ENCODE data around the gene CEP89. TPM values are rescaled to one million over a fixed set of nuclear protein-coding genes. Genes with fewer than 3 reads are reported as not detected.

Gene CEP89
- total and polyA plus RNA-seq, 2 donors = 6.8 to 12.5 TPM

DNA sequence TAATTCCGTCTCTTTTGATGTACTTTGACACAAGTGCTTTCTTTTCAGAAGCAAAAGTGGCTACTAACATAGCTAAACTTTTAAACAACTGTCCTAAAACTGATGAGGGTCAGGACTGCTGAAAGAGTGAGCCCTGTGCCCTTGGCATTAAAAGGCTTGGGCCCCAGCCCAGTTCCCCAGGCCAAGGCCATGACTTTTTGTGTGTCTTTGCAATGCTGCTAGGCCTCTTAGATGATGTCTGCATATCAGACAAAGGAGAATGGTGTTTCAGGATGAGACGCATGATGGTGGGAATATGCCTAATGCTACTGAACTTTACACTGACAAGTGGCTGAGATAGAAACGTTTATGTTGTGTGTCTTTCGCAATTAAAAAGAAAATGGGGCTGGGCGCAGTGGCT is 140.1 kb downstream of the CEP89 start:
- 94% methylated on average over 5 of the region's 5 CpGs for WGBS
- no peak overlapping the region for H3K4me3 ChIP-seq (ENCODE audit: low read length in 2 of 2)
- H3K9me3 ChIP-seq (ENCODE audit: control insufficient read depth in 2 of 2, insufficient read depth in 1 of 2, low read length in 1 of 2) = no peaks in the 10 kb centered on the region
- H3K27me3 ChIP-seq (ENCODE audit: control insufficient read depth in 2 of 2, insufficient read depth in 1 of 2, low read length in 1 of 2) = no peaks in the 10 kb centered on the region
- peaks cover 0 to 2% of the 10 kb centered on the region in 2 donors for H3K4me1 ChIP-seq (ENCODE audit: control insufficient read depth in 2 of 2, insufficient read depth in 2 of 2, low read length in 2 of 2)
- no peak overlapping the region for H3K27ac ChIP-seq (ENCODE audit: low read depth in 1 of 2, low read length in 1 of 2)
- H3K36me3 ChIP-seq (ENCODE audit: control insufficient read depth in 2 of 2, insufficient read depth in 2 of 2, low read length in 1 of 2) = no peaks in the 10 kb centered on the region
- no peak for DNase-seq (ENCODE audit: low read depth in 6 of 9, low spot score in 9 of 9)

DNA sequence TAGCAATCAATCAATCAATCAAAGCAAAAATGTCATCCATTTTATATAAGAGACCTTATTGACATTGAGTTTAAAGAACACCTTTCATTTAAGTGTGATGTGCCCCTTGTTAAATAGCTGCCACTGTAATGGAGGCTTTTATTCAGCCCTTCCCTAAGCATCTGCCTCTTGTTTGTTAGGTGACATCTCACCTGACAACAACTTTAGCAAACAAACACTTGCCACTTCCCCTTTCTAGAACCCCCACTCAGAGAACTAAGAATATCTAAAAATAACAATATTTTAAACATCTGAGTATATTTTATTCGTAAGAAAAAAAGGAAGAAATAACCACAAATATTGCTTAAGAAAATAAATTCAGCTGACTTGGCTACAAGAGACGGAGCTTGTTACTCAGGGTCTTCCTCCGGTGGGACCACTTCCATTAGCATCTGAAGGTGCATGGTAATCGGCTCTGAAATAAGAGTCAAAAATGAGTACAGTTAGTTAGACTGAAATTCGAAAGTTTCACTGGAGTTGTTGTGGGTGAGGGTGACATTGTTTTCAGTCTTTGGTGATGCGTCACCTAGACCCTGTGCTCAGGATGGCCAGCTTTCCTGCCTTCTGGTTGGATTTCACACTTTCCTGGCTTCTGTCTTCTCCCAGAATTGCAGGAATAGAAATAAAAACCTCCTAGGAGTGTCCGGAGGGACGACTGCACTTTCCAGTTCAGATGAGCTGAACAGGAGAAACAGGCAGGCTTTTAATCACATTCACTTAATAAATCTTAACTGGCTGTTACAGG is 141.3 kb downstream of the CEP89 start:
- H3K27me3 ChIP-seq (ENCODE audit: control insufficient read depth in 2 of 2, insufficient read depth in 1 of 2, low read length in 1 of 2) = no peaks in the 10 kb centered on the region
- H3K9me3 ChIP-seq (ENCODE audit: control insufficient read depth in 2 of 2, insufficient read depth in 1 of 2, low read length in 1 of 2) = no peaks in the 10 kb centered on the region
- no peaks in the 10 kb centered on the region for H3K36me3 ChIP-seq (ENCODE audit: control insufficient read depth in 2 of 2, insufficient read depth in 2 of 2, low read length in 1 of 2)
- peaks cover 0 to 2% of the 10 kb centered on the region in 2 donors for H3K4me1 ChIP-seq (ENCODE audit: control insufficient read depth in 2 of 2, insufficient read depth in 2 of 2, low read length in 2 of 2)
- no peak overlapping the region for H3K4me3 ChIP-seq (ENCODE audit: low read length in 2 of 2)
- H3K27ac ChIP-seq (ENCODE audit: low read depth in 1 of 2, low read length in 1 of 2) = no peak overlapping the region
- no peak for DNase-seq (ENCODE audit: low read depth in 6 of 9, low spot score in 9 of 9)
- 89% methylated on average over 8 of the region's 8 CpGs for WGBS

DNA sequence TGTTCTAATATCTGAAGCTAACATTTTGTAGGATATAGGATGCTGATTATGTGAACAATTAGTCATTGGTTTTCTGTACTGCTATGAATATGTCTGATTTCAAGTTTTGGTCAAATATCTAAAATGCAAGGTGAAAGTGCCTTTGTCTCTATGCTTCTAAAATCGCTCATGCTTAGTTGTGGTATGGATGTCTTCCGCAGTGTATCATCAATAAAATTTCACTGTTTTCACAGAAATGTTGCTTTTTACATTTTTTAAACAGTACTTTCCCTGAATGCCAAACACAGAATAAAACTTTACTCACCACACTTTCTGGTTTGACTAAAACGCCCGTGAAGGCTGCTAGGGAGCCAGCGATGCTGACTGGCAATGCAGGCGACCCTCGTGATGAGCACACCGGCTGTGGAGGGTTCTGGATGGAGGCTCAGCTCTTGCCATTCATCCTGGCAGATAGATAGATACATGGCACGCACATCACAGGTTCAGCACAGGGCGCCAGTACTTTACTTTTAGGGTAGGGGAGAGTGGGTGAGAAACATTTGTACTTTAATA is 142.3 kb downstream of the CEP89 start:
- no peak overlapping the region for H3K27ac ChIP-seq (ENCODE audit: low read depth in 1 of 2, low read length in 1 of 2)
- H3K9me3 ChIP-seq (ENCODE audit: control insufficient read depth in 2 of 2, insufficient read depth in 1 of 2, low read length in 1 of 2) = no peaks in the 10 kb centered on the region
- no peak for DNase-seq (ENCODE audit: low read depth in 6 of 9, low spot score in 9 of 9)
- no peaks in the 10 kb centered on the region for H3K36me3 ChIP-seq (ENCODE audit: control insufficient read depth in 2 of 2, insufficient read depth in 2 of 2, low read length in 1 of 2)
- H3K4me3 ChIP-seq (ENCODE audit: low read length in 2 of 2) = no peak overlapping the region
- peaks cover 0 to 8% of the 10 kb centered on the region in 2 donors for H3K27me3 ChIP-seq (ENCODE audit: control insufficient read depth in 2 of 2, insufficient read depth in 1 of 2, low read length in 1 of 2)
- WGBS = 94% methylated on average over 10 of the region's 10 CpGs
- peaks cover 0 to 11% of the 10 kb centered on the region in 2 donors for H3K4me1 ChIP-seq (ENCODE audit: control insufficient read depth in 2 of 2, insufficient read depth in 2 of 2, low read length in 2 of 2)

DNA sequence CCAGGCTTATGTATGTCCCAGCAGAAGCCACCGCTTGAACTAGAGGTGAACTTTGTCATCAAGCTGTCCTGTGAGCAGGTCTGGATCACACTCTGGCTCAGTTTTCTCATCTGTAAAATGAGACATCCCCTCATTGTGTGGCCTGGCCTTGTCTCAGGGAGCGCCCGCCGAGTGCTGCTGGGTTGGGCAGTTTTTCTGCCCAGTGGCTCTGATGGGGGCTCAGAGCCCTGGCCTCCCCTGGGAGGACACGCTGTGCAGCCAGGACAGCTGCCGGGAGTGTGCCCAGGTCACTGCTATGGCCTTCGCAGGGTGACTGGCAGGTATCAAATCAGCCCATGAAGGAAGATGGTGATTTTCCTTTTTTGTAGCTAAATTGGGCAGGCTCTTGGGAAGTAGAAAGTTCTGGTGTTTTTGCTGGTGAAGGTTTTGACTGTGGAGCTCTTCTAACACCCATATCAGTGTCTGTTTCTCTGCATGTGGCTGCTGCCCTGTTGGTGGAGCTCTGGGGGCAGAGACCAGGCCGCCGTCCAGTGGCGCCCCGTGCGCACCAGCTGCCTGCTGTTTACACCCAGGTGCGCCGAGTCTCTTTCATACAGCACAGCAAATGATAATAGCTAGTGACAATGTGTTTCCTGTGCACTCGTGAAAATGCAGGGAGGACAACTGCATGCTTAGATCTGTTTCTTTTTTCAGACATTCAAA is 143.0 kb downstream of the CEP89 start:
- H3K4me1 ChIP-seq (ENCODE audit: control insufficient read depth in 2 of 2, insufficient read depth in 2 of 2, low read length in 2 of 2) = peaks cover 2 to 17% of the 10 kb centered on the region in 2 donors
- H3K36me3 ChIP-seq (ENCODE audit: control insufficient read depth in 2 of 2, insufficient read depth in 2 of 2, low read length in 1 of 2) = no peaks in the 10 kb centered on the region
- no peak overlapping the region for H3K27ac ChIP-seq (ENCODE audit: low read depth in 1 of 2, low read length in 1 of 2)
- no peaks in the 10 kb centered on the region for H3K9me3 ChIP-seq (ENCODE audit: control insufficient read depth in 2 of 2, insufficient read depth in 1 of 2, low read length in 1 of 2)
- WGBS = 91% methylated on average over 15 of the region's 15 CpGs
- peaks cover under 1 to 14% of the 10 kb centered on the region in 2 donors for H3K27me3 ChIP-seq (ENCODE audit: control insufficient read depth in 2 of 2, insufficient read depth in 1 of 2, low read length in 1 of 2)
- H3K4me3 ChIP-seq (ENCODE audit: low read length in 2 of 2) = no peak overlapping the region
- no peak for DNase-seq (ENCODE audit: low read depth in 6 of 9, low spot score in 9 of 9)

DNA sequence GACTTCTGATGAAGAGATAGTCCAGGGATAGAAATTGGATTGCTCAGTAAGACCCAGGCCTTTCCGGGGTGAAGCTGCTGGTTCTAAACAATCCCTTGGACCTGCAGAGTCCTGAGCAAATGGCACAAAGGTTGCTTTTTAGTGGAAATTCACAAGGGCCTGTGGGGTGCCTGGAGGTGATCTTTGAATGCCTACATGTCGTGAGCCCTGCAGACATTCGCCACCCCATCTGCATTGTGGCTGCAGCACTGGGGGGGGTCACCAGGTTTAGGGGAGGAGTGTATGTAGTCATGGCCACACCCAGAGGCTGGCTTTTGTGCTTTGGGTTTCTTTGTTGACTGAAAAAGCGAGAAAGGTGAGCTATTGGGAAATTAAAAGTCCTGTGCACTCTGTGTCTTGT is 143.6 kb downstream of the CEP89 start:
- H3K27ac ChIP-seq (ENCODE audit: low read depth in 1 of 2, low read length in 1 of 2) = no peak overlapping the region
- H3K36me3 ChIP-seq (ENCODE audit: control insufficient read depth in 2 of 2, insufficient read depth in 2 of 2, low read length in 1 of 2) = no peaks in the 10 kb centered on the region
- no peak overlapping the region for H3K4me3 ChIP-seq (ENCODE audit: low read length in 2 of 2)
- no peaks in the 10 kb centered on the region for H3K9me3 ChIP-seq (ENCODE audit: control insufficient read depth in 2 of 2, insufficient read depth in 1 of 2, low read length in 1 of 2)
- H3K27me3 ChIP-seq (ENCODE audit: control insufficient read depth in 2 of 2, insufficient read depth in 1 of 2, low read length in 1 of 2) = peaks cover 2 to 21% of the 10 kb centered on the region in 2 donors
- no peak for DNase-seq (ENCODE audit: low read depth in 6 of 9, low spot score in 9 of 9)
- peaks cover 2 to 24% of the 10 kb centered on the region in 2 donors for H3K4me1 ChIP-seq (ENCODE audit: control insufficient read depth in 2 of 2, insufficient read depth in 2 of 2, low read length in 2 of 2)
- 95% methylated on average over 4 of the region's 4 CpGs for WGBS

Other genes with a start within 250 kb of the CEP89 start
- gene SLC7A9, start 102.2 kb downstream of the CEP89 start, total RNA-seq = 0.24 TPM
- 0.98 TPM for gene SLC7A9, start 102.2 kb downstream of the CEP89 start, polyA plus RNA-seq
- gene FAAP24, start 284 bp upstream of the CEP89 start, total RNA-seq = 1.8 TPM
- 1.6 TPM for gene FAAP24, start 284 bp upstream of the CEP89 start, polyA plus RNA-seq
- gene RHPN2, start 92.9 kb upstream of the CEP89 start, total RNA-seq = 5.1 TPM
- gene RHPN2, start 92.9 kb upstream of the CEP89 start, polyA plus RNA-seq = 4.8 TPM
- 8.2 TPM for gene GPATCH1, start 109.2 kb upstream of the CEP89 start, total RNA-seq
- gene GPATCH1, start 109.2 kb upstream of the CEP89 start, polyA plus RNA-seq = 8.7 TPM
- gene WDR88, start 160.2 kb upstream of the CEP89 start, total RNA-seq = not detected
- 0.05 TPM for gene WDR88, start 160.2 kb upstream of the CEP89 start, polyA plus RNA-seq
- gene LRP3, start 222.4 kb upstream of the CEP89 start, total RNA-seq = 2.6 TPM
- gene LRP3, start 222.4 kb upstream of the CEP89 start, polyA plus RNA-seq = 4.0 TPM